Natural killer cell (primary cell): ENCODE results near the gene C5orf34. TPM values are rescaled to one million over a fixed set of nuclear protein-coding genes. Genes with fewer than 3 reads are reported as not detected.
A peak's percentile ranks its signal among the peaks of the same experiment; 100 is the strongest.
"Not testable (repeated sequence)": the region's sequence is repeated elsewhere in the genome, so short reads cannot be mapped to it uniquely, and the experiment has no call there.

ENCODE experiments used
- ATAC-seq, 3 donors: fragments of 150-1000 bp in 2 of 3; fragments of 200-7000 bp in 1 of 3; cut with Tn5 transposase; 1 replicate in 1 of 3; 2 replicates in 2 of 3; pipeline ENCODE4 v1.10.0; 2021; ENCODE audit warnings: mild to moderate bottlenecking in 2 of 3, moderate library complexity in 2 of 3
- DNase-seq, 2 donors: peaks; one replicate each; pipeline versions ENCODE4 v3.0.0 to v3.0.0-alpha.2; 2013 to 2021; ENCODE audit warnings: mixed read lengths in 1 of 2
- H3K27ac ChIP-seq: one replicate; pipeline ENCODE4 v1.5.1; 2013; ENCODE audit warnings: mild to moderate bottlenecking, low read length
- H3K27me3 ChIP-seq: one replicate; pipeline ENCODE4 v1.6.1; 2013; ENCODE audit warnings: low read length; ENCODE audit not compliant: control insufficient read depth, insufficient read depth
- H3K36me3 ChIP-seq: one replicate; pipeline ENCODE4 v1.6.1; 2013; ENCODE audit warnings: low read length; ENCODE audit not compliant: control insufficient read depth, insufficient read depth
- H3K4me1 ChIP-seq: one replicate; pipeline ENCODE4 v1.6.1; 2013; ENCODE audit warnings: low read length; ENCODE audit not compliant: control insufficient read depth, insufficient read depth
- H3K4me3 ChIP-seq: one replicate; pipeline ENCODE4 v1.5.1; 2013; ENCODE audit warnings: low read length
- H3K9me3 ChIP-seq: one replicate; pipeline ENCODE4 v1.6.1; 2013; ENCODE audit warnings: low read length; ENCODE audit not compliant: control insufficient read depth, insufficient read depth
- H3K27ac Mint-ChIP-seq, 2 donors: one replicate each; pipeline ENCODE4 v1.8.0; 2022; ENCODE audit warnings: mild to moderate bottlenecking in 2 of 2, mixed read lengths in 2 of 2, moderate library complexity in 1 of 2
- H3K27me3 Mint-ChIP-seq, 2 donors: one replicate each; pipeline ENCODE4 v1.8.0; 2022; ENCODE audit warnings: low read depth in 2 of 2, mixed read lengths in 2 of 2
- H3K36me3 Mint-ChIP-seq: one replicate; pipeline ENCODE4 v1.8.0; 2022; ENCODE audit warnings: mixed read lengths
- H3K4me1 Mint-ChIP-seq, 2 donors: one replicate each; pipeline ENCODE4 v1.8.0; 2022; ENCODE audit warnings: mixed read lengths in 2 of 2
- H3K4me3 Mint-ChIP-seq: one replicate; pipeline ENCODE4 v1.8.0; 2022; ENCODE audit warnings: mild to moderate bottlenecking, moderate library complexity, mixed read lengths
- H3K9me3 Mint-ChIP-seq, 2 donors: one replicate each; pipeline ENCODE4 v1.8.0; 2022; ENCODE audit warnings: mixed read lengths in 2 of 2
- WGBS: methylation state at CpG from one replicate; pipeline ENCODE4 v1.1.7; 2013; ENCODE audit warnings: missing lambda C conversion rate; ENCODE audit not compliant: insufficient coverage; 5-methylcytosine and 5-hydroxymethylcytosine counted together
- intact Hi-C: fragments of 100-400 bp; cut with micrococcal nuclease; formaldehyde crosslinking; loops from one replicate; pipeline ENCODE4 v1.14.2; 2022
- total RNA-seq, 4 donors: library from RNA; stranded (reverse); fragments of 120-200 nt in 1 of 4; gene quantifications; one replicate each; pipeline versions ENCODE4 v1.2.3 to v1.2.4, GENCODE V29; 2013 to 2022
- TF ChIP-seq, protein P1 (sequence below): fragments of 200-600 bp; IDR thresholded peaks from one replicate; pipeline ENCODE4 v1.8.0; 2022; ENCODE audit warnings: antibody characterized with exemption

C5orf34 gene
- total RNA-seq, 3 donors from 2014 or later (not counting 1 experiment from before 2014, with no cell fraction given) = 1.1 to 1.8 (median 1.3) TPM

DNA sequence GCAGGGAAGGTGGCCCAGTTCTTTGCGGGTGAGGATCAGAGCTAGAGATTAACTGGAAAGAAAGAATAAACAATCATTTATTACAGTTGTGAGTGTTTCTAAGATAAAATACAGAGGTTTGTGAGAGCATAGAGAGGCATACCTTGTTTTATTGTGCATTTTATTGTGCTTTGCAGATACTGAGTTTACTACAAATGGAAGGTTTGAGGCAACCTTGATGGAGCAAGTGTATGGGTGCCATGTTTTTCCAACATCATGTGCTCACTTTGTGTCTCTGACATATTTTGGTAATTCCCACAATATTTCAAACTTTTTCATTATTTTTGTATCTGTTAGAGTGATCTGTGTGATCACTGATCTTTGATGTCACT is 715 bp upstream of the C5orf34 start:
- WGBS = 33% methylated on average over 1 of the region's 1 CpG
- intact Hi-C loops = loop anchor here (1.0 to 2.0 kb wide), 2 partner anchors 41 to 202 kb away; partner anchors contain the start of genes HMGCS1 and PAIP1
- Mint-ChIP-seq H3K27me3 (peaks cover 0 to 5% of the 10 kb centered on the region in 2 donors), H3K4me3 (peak overlapping the region; percentile 92), H3K9me3 (no peaks in the 10 kb centered on the region), H3K27ac (peak overlapping the region; percentile 91 to 93), H3K4me1 (peaks cover 24 to 31% of the 10 kb centered on the region in 2 donors), H3K36me3 (no peaks in the 10 kb centered on the region)
- DNase-seq (peak in 1 of 2 donors; percentile 9), ATAC-seq (no peak)
- H3K4me1 ChIP-seq = peaks cover 4% of the 10 kb centered on the region
- peak overlapping the region; percentile 83 for H3K4me3 ChIP-seq
- no peaks in the 10 kb centered on the region for H3K27me3 ChIP-seq
- H3K36me3 ChIP-seq = no peaks in the 10 kb centered on the region
- TF ChIP-seq, protein P1, sequence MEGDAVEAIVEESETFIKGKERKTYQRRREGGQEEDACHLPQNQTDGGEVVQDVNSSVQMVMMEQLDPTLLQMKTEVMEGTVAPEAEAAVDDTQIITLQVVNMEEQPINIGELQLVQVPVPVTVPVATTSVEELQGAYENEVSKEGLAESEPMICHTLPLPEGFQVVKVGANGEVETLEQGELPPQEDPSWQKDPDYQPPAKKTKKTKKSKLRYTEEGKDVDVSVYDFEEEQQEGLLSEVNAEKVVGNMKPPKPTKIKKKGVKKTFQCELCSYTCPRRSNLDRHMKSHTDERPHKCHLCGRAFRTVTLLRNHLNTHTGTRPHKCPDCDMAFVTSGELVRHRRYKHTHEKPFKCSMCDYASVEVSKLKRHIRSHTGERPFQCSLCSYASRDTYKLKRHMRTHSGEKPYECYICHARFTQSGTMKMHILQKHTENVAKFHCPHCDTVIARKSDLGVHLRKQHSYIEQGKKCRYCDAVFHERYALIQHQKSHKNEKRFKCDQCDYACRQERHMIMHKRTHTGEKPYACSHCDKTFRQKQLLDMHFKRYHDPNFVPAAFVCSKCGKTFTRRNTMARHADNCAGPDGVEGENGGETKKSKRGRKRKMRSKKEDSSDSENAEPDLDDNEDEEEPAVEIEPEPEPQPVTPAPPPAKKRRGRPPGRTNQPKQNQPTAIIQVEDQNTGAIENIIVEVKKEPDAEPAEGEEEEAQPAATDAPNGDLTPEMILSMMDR = no peak
- no peaks in the 10 kb centered on the region for H3K9me3 ChIP-seq
- peak overlapping the region; percentile 91 for H3K27ac ChIP-seq

DNA sequence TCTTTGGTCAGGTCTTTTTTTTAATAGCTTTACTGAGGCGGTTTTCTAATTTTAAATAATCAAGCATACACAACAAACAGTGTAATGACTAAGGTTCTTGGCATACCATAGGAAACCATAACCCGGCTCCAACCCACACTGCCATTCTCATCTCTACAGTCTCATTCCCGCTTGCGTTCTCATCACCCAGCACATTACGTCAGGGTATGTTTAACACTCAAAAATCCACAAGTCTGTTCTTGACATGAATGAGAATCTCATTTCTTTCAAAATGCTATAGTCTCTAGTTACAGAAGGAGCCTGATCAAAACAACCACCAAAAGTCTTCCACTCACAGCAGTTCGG is 505 bp downstream of the C5orf34 start:
- Histone ChIP-seq H3K27ac (peak overlapping the region; percentile 91), H3K4me1 (peaks cover 4% of the 10 kb centered on the region), H3K36me3 (no peaks in the 10 kb centered on the region), H3K4me3 (peak overlapping the region; percentile 83), H3K27me3 (no peaks in the 10 kb centered on the region), H3K9me3 (no peaks in the 10 kb centered on the region)
- Mint-ChIP-seq H3K36me3 (no peaks in the 10 kb centered on the region), H3K4me1 (peaks cover 24 to 31% of the 10 kb centered on the region in 2 donors), H3K27ac (peak overlapping the region; percentile 91 to 93), H3K4me3 (peak overlapping the region; percentile 92), H3K9me3 (no peaks in the 10 kb centered on the region), H3K27me3 (peaks cover 0 to 3% of the 10 kb centered on the region in 2 donors)
- TF ChIP-seq, protein P1 = no peak
- intact Hi-C loops = loop anchor here (1.0 to 2.0 kb wide), 2 partner anchors 30 to 42 kb away; partner anchors contain the start of gene PAIP1
- peak; percentile 51 to 57 (median 54) for ATAC-seq
- DNase-seq = no peak
- 0% methylated on average over 6 of the region's 6 CpGs for WGBS

DNA sequence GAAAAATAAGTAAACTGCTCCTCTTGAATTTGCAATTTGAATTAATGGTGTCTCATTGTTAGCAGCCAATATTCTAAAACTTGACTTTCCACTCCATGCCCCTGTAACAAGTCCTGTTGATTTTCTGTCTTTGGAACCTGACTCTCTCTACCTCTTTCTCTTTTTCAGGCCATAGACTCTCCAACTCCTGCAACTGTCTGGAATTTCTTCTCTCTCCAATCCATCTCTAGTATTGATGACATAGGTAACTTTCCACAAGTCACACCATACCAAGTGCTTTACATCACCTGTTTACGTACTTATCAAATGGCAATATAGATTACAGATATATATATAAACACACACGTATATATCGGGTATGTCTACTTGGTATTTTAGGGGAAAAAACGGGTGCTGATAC is 923 bp downstream of the C5orf34 start:
- H3K9me3 Mint-ChIP-seq = no peaks in the 10 kb centered on the region
- H3K27me3 Mint-ChIP-seq = no peaks in the 10 kb centered on the region
- Histone ChIP-seq H3K9me3 (no peaks in the 10 kb centered on the region), H3K36me3 (peaks cover under 1% of the 10 kb centered on the region), H3K4me3 (no peak overlapping the region), H3K4me1 (peaks cover 4% of the 10 kb centered on the region), H3K27ac (peak overlapping the region; percentile 91), H3K27me3 (no peaks in the 10 kb centered on the region)
- WGBS = no CpG with 5 or more reads among the region's 4 CpGs
- TF ChIP-seq, protein P1 = no peak
- intact Hi-C loops = loop anchor here (1.0 to 2.0 kb wide), 2 partner anchors 30 to 43 kb away; partner anchors contain the start of gene PAIP1
- peak in 1 of 2 donors; percentile 12 for DNase-seq
- peaks cover 24 to 31% of the 10 kb centered on the region in 2 donors for H3K4me1 Mint-ChIP-seq
- no peak for ATAC-seq
- H3K4me3 Mint-ChIP-seq = peak overlapping the region; percentile 92
- peak overlapping the region; percentile 91 to 93 for H3K27ac Mint-ChIP-seq
- H3K36me3 Mint-ChIP-seq = no peaks in the 10 kb centered on the region

DNA sequence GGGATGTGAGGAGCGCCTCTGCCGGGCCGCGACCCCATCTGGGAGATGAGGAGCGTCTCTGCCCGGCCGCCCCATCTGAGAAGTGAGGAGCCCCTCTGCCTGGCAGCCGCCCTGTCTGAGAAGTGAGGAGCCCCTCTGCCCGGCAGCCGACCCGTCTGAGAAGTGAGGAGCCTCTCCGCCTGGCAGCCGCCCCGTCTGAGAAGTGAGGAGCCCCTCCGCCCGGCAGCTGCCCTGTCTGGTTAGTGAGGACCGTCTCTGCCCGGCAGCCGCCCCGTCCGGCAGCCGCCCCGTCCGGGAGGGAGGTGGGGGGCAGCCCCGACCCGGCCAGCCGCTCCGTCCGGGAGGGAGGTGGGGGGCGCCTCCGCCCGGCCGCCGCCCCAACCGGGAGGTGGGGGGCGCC is 3.9 kb downstream of the C5orf34 start:
- H3K9me3 ChIP-seq, DNase-seq, H3K36me3 ChIP-seq, intact Hi-C loops, H3K27ac ChIP-seq, H3K4me3 Mint-ChIP-seq, H3K4me1 ChIP-seq, H3K9me3 Mint-ChIP-seq, H3K36me3 Mint-ChIP-seq, ATAC-seq, H3K4me3 ChIP-seq, H3K27me3 Mint-ChIP-seq, H3K27me3 ChIP-seq, H3K27ac Mint-ChIP-seq: not testable (repeated sequence)
- 93% methylated on average over 29 of the region's 36 CpGs for WGBS
- peaks cover 24 to 26% of the 10 kb centered on the region in 2 donors for H3K4me1 Mint-ChIP-seq
